ENCODE measurements around the gene CCR1.

The CCR1 gene

DNA sequence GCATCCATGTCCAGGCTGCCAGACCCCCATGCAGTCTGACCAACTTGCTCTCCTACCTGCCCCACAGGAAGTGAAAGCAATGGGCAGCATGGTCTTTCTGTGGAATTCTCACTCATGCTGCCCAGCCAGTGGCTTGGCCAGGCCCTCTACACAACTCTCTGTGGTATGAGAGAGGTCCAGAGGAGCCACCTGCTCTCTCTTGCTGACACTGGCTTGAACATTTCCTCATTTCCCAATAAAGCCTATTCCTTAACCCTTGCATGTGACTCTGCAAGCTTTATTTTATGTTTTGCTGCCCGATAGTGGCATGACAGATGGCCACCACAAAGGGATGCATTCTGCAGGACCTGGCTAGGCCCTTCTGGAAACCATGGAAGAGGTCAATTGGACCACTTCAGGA, 53.8 kb downstream of the CCR1 start:
- H3K4me3 ChIP-seq (ENCODE audit: control insufficient read depth, low read depth, low read length): no peak overlapping the region
- TF ChIP-seq, protein P1, sequence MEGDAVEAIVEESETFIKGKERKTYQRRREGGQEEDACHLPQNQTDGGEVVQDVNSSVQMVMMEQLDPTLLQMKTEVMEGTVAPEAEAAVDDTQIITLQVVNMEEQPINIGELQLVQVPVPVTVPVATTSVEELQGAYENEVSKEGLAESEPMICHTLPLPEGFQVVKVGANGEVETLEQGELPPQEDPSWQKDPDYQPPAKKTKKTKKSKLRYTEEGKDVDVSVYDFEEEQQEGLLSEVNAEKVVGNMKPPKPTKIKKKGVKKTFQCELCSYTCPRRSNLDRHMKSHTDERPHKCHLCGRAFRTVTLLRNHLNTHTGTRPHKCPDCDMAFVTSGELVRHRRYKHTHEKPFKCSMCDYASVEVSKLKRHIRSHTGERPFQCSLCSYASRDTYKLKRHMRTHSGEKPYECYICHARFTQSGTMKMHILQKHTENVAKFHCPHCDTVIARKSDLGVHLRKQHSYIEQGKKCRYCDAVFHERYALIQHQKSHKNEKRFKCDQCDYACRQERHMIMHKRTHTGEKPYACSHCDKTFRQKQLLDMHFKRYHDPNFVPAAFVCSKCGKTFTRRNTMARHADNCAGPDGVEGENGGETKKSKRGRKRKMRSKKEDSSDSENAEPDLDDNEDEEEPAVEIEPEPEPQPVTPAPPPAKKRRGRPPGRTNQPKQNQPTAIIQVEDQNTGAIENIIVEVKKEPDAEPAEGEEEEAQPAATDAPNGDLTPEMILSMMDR (conservative IDR thresholded peaks at IDR 0.05; ENCODE audit: control insufficient read depth, insufficient read depth, low read depth, low read length): no peak

More for the DNA sequence above, 53.8 kb downstream of the CCR1 start:
- DNase-seq (ENCODE audit: low read depth): no peak

All from fibroblast of mammary gland (primary cell).